WERI-Rb-1 (cell line): Measurements from ENCODE around the gene TMEM131L.
"Not testable (repeated sequence)": the region's sequence is repeated elsewhere in the genome, so short reads cannot be mapped to it uniquely, and the experiment has no call there.

Experiments
- DNase-seq: peaks from one replicate; pipeline ENCODE4 v3.0.0-alpha.2; 2020
- H3K27ac ChIP-seq: fragments of 250-450 bp; sonication (Bioruptor Pico); 2 replicates; pipeline ENCODE4 v1.5.1; 2020; ENCODE audit warnings: mild to moderate bottlenecking, moderate library complexity
- H3K27me3 ChIP-seq: fragments of 250-450 bp; sonication (Bioruptor Pico); 2 replicates; pipeline ENCODE4 v1.5.1; 2021; ENCODE audit warnings: mild to moderate bottlenecking, low read depth, moderate library complexity; ENCODE audit not compliant: insufficient read depth, severe bottlenecking
- H3K36me3 ChIP-seq: fragments of 250-450 bp; sonication (Bioruptor Pico); 2 replicates; pipeline ENCODE4 v1.5.1; 2020; ENCODE audit warnings: mild to moderate bottlenecking, moderate library complexity
- H3K4me3 ChIP-seq: 2 replicates; pipeline ENCODE4 v1.5.1; 2011; ENCODE audit warnings: low read depth, mild to moderate bottlenecking, control low read depth, low read length
- H3K9me3 ChIP-seq: fragments of 250-450 bp; sonication (Bioruptor Pico); 2 replicates; pipeline ENCODE4 v1.5.1; 2021; ENCODE audit warnings: mild to moderate bottlenecking, moderate library complexity; ENCODE audit not compliant: severe bottlenecking
- CTCF ChIP-seq: IDR thresholded peaks from 2 replicates; pipeline ENCODE4 v1.5.1; 2011; ENCODE audit warnings: low read depth, mild to moderate bottlenecking, control low read depth, inconsistent platforms, low read length

Gene TMEM131L

GRCh38 chr4:153501578-153501977, 35.4 kb downstream of the TMEM131L start:
- no peaks in the 10 kb centered on the region for H3K36me3 ChIP-seq

GRCh38 chr4:153502584-153502983, 36.4 kb downstream of the TMEM131L start:
- no peak for DNase-seq
- H3K27ac ChIP-seq: no peak overlapping the region
- no peak for TF ChIP-seq CTCF
- no peaks in the 10 kb centered on the region for H3K36me3 ChIP-seq
- H3K4me3 ChIP-seq: no peak overlapping the region
- no peaks in the 10 kb centered on the region for H3K9me3 ChIP-seq
- H3K27me3 ChIP-seq: peaks cover 20% of the 10 kb centered on the region

More at GRCh38 chr4:153501578-153501977, 35.4 kb downstream of the TMEM131L start:
- H3K27ac ChIP-seq: no peak overlapping the region
- peaks cover 20% of the 10 kb centered on the region for H3K27me3 ChIP-seq
- H3K9me3 ChIP-seq: no peaks in the 10 kb centered on the region
- TF ChIP-seq CTCF: no peak
- no peak for DNase-seq
- no peak overlapping the region for H3K4me3 ChIP-seq

- Histone ChIP-seq H3K4me3 (no peak overlapping the region), H3K9me3 (no peaks in the 10 kb centered on the region), H3K27ac (no peak overlapping the region), H3K27me3 (peaks cover 7% of the 10 kb centered on the region), H3K36me3 (no peaks in the 10 kb centered on the region)
- no peak for DNase-seq
- no peak for TF ChIP-seq CTCF
These were observed 40.5 kb downstream of the TMEM131L start for GRCh38 chr4:153506341-153507309.

- no peak for TF ChIP-seq CTCF
- H3K27me3 ChIP-seq: peaks cover 7% of the 10 kb centered on the region
- H3K27ac ChIP-seq: no peak overlapping the region
- no peaks in the 10 kb centered on the region for H3K9me3 ChIP-seq
- H3K4me3 ChIP-seq: no peak overlapping the region
- H3K36me3 ChIP-seq: no peaks in the 10 kb centered on the region
- no peak for DNase-seq
These were observed 41.3 kb downstream of the TMEM131L start for GRCh38 chr4:153507310-153508073.

- not testable (repeated sequence) for H3K27ac ChIP-seq, H3K36me3 ChIP-seq, H3K27me3 ChIP-seq, H3K4me3 ChIP-seq, DNase-seq, H3K9me3 ChIP-seq
These were observed 43.1 kb downstream of the TMEM131L start for GRCh38 chr4:153509212-153509611.

GRCh38 chr4:153509724-153510123, 43.6 kb downstream of the TMEM131L start:
- H3K27me3 ChIP-seq: no peaks in the 10 kb centered on the region
- no peaks in the 10 kb centered on the region for H3K36me3 ChIP-seq
- no peak for DNase-seq

More at GRCh38 chr4:153509724-153510123, 43.6 kb downstream of the TMEM131L start:
- Histone ChIP-seq H3K9me3 (no peaks in the 10 kb centered on the region), H3K27ac (no peak overlapping the region), H3K4me3 (no peak overlapping the region)
- TF ChIP-seq CTCF: no peak
